H1 (cell line): Measurements from ENCODE around the gene EIF4E1B. TPM values are rescaled to one million over a fixed set of nuclear protein-coding genes. Genes with fewer than 3 reads are reported as not detected.

Source experiments
- CHD2 ChIP-seq: IDR thresholded peaks from 2 replicates; pipeline ENCODE4 v1.6.1; 2012; ENCODE audit warnings: low read length, improper control_type of control experiment
- CHD7 ChIP-seq: fragments of 300-600 bp; sonication (generic); IDR thresholded peaks from 2 replicates; pipeline ENCODE4 v1.7.1; 2012; ENCODE audit warnings: low read length, moderate library complexity, mild to moderate bottlenecking, inconsistent platforms; ENCODE audit not compliant: insufficient replicate concordance
- EGR1 ChIP-seq: IDR thresholded peaks from 2 replicates; pipeline ENCODE4 v1.6.1; 2011; ENCODE audit warnings: low read depth, low read length, borderline replicate concordance
- HDAC6 ChIP-seq: IDR thresholded peaks from one replicate; pipeline ENCODE4 v1.7.1; 2012; ENCODE audit warnings: low read depth, mild to moderate bottlenecking, inconsistent platforms, low read length, moderate library complexity
- JUND ChIP-seq: IDR thresholded peaks from 2 replicates; pipeline ENCODE4 v1.6.1; 2011; ENCODE audit warnings: mild to moderate bottlenecking, improper control_type of control experiment, low read length
- MAFK ChIP-seq: IDR thresholded peaks from 2 replicates; pipeline ENCODE4 v1.6.1; 2012; ENCODE audit warnings: low read depth, mild to moderate bottlenecking, improper control_type of control experiment, low read length
- NRF1 ChIP-seq: IDR thresholded peaks from 2 replicates; pipeline ENCODE4 v1.6.1; 2011; ENCODE audit warnings: mild to moderate bottlenecking, low read depth, low read length, improper control_type of control experiment
- POLR2A ChIP-seq, 2 experiments: IDR thresholded peaks; 1 replicate in 1 of 2; 2 replicates in 1 of 2; pipeline ENCODE4 v1.6.1; 2011; ENCODE audit warnings: low read depth in 2 of 2, low read length in 2 of 2, mild to moderate bottlenecking in 2 of 2; ENCODE audit errors: control extremely low read depth in 1 of 2
- POU5F1 ChIP-seq: IDR thresholded peaks from 2 replicates; pipeline ENCODE4 v1.6.1; 2011; ENCODE audit warnings: low read depth, mild to moderate bottlenecking, low read length, moderate library complexity
- SIRT6 ChIP-seq: IDR thresholded peaks from one replicate; pipeline ENCODE4 v1.7.1; 2012; ENCODE audit warnings: low read length, inconsistent platforms
- SP1 ChIP-seq: IDR thresholded peaks from 2 replicates; pipeline ENCODE4 v1.6.1; 2011; ENCODE audit warnings: low read depth, low read length
- TAF1 ChIP-seq: IDR thresholded peaks from 2 replicates; pipeline ENCODE4 v1.6.1; 2011; ENCODE audit warnings: mild to moderate bottlenecking, low read depth, low read length
- polyA plus RNA-seq, 7 experiments: library from polyadenylated mRNA; depleted of rRNA in 3 of 7; stranded (reverse) in 5 of 7; unstranded in 2 of 7; fragments of >200 nt in 5 of 7; fragments of 200-250 nt in 2 of 7; gene quantifications; 1 replicate in 5 of 7; 2 replicates in 1 of 7; 4 replicates in 1 of 7; pipeline versions ENCODE4 v1.2.1 to v1.2.3, GENCODE V29; 2011 to 2013; ENCODE audit warnings: missing spikeins in 2 of 7, mixed read lengths in 2 of 7
- total RNA-seq: library from RNA; stranded (reverse); fragmentation: NEBNext Ultra II Directional; extraction: Animal tissue kit (Norgen Biotek cat#: 25700); gene quantifications from 2 replicates; pipeline ENCODE4 v1.2.1, GENCODE V29; 2021

EIF4E1B gene
- total and polyA plus RNA-seq, 2 of the 8 experiments (the other 6 are each of a cell fraction or from before 2014, with no cell fraction given): 0.97 to 1.3 TPM

- TF ChIP-seq CHD7: no peak
- TF ChIP-seq EGR1: no peak
- TF ChIP-seq HDAC6: no peak
- TF ChIP-seq POU5F1: no peak
- TF ChIP-seq SP1: no peak
- TF ChIP-seq TAF1: no peak
- TF ChIP-seq JUND: no peak
- TF ChIP-seq MAFK: no peak
- TF ChIP-seq SIRT6: no peak
- no peak for TF ChIP-seq POLR2A (IDR thresholded peaks at IDR 0.05; ENCODE audit: control extremely low read depth in 1 of 2, low read depth in 2 of 2, low read length in 2 of 2)
- no peak for TF ChIP-seq NRF1
- no peak for TF ChIP-seq CHD2
Observed at GRCh38 chr5:176694146-176694545, 63.7 kb downstream of the EIF4E1B start (continued).
